Psoas muscle (tissue), 8 donors: ENCODE results near the gene LUC7L3. TPM values are rescaled to one million over a fixed set of nuclear protein-coding genes. Genes with fewer than 3 reads are reported as not detected.

Experiments used
- ATAC-seq, 4 donors: fragments of 200-7000 bp; cut with Tn5 transposase; one replicate each; pipeline ENCODE4 v1.9.1; 2020; ENCODE audit warnings: moderate library complexity in 3 of 4, mild to moderate bottlenecking in 2 of 4
- DNase-seq, 2 donors: peaks; one replicate each; pipeline ENCODE4 v3.0.0-alpha.2; 2020
- H3K27ac ChIP-seq: fragments of 200-600 bp; one replicate; pipeline ENCODE4 v1.8.0; 2022
- H3K27me3 ChIP-seq, 3 donors: fragments of 200-600 bp in 1 of 3; one replicate each; pipeline versions ENCODE4 v1.6.1 to v1.8.0; 2013 to 2022; ENCODE audit warnings: low read length in 2 of 3, mild to moderate bottlenecking in 2 of 3, moderate library complexity in 1 of 3; ENCODE audit not compliant: insufficient read depth in 3 of 3
- H3K36me3 ChIP-seq, 2 donors: fragments of 200-600 bp in 1 of 2; one replicate each; pipeline versions ENCODE4 v1.6.1 to v1.8.0; 2013 to 2022; ENCODE audit warnings: low read depth in 1 of 2, mild to moderate bottlenecking in 1 of 2, moderate library complexity in 1 of 2; ENCODE audit not compliant: insufficient read depth in 1 of 2
- H3K4me1 ChIP-seq: fragments of 200-600 bp; one replicate; pipeline ENCODE4 v1.8.0; 2022
- H3K4me3 ChIP-seq: fragments of 200-600 bp; one replicate; pipeline ENCODE4 v1.8.0; 2022; ENCODE audit warnings: mild to moderate bottlenecking
- H3K9me3 ChIP-seq: fragments of 200-600 bp; one replicate; pipeline ENCODE4 v1.8.0; 2022
- WGBS, 3 donors: extraction: QIAGEN DNeasy Blood & Tissue Kit; methylation state at CpG; one replicate each; pipeline versions ENCODE4 v1.1.6 to v1.1.7; 2013; 5-methylcytosine and 5-hydroxymethylcytosine counted together
- intact Hi-C, 2 donors: fragments of 100-400 bp; cut with DNase I; formaldehyde crosslinking; loops; one replicate each; pipeline versions ENCODE4 v1.11.0 to v1.14.2; 2022
- polyA plus RNA-seq, 3 donors: library from polyadenylated mRNA; stranded (reverse); fragments of 200-250 nt; gene quantifications; one replicate each; pipeline ENCODE4 v1.2.3, GENCODE V29; 2013
- total RNA-seq, 4 donors: library from RNA; stranded (reverse); fragmentation: NEBNext Ultra II Directional in 2 of 4; extraction: Animal tissue kit (Norgen Biotek cat#: 25700) in 2 of 4; gene quantifications; one replicate each; pipeline versions ENCODE4 v1.2.1 to v1.2.4, GENCODE V29; 2021 to 2023
- TF ChIP-seq, protein P1 (sequence below): fragments of 200-600 bp; IDR thresholded peaks from one replicate; pipeline ENCODE4 v1.8.0; 2022; ENCODE audit warnings: antibody characterized with exemption
- donor health status: healthy with polysubstance abuse.
- donor health status: DM: no; HTN: no; CAD: no; lungs with moderate emphysema.
- donor health status: Bipolar disorder and iron deficiency.
- donor health status: healthy.
- donor health status: DM: yes; HTN: yes; CAD: no.
- donor health status: DM: no; HTN: no; CAD: no.
- donor health status: DM: no; HTN: no; CAD: no.
- donor health status: DM: yes; HTN: yes; CAD: no.

LUC7L3 gene
- total and polyA plus RNA-seq, 7 donors = 25.4 to 108 (median 49.2) TPM

DNA sequence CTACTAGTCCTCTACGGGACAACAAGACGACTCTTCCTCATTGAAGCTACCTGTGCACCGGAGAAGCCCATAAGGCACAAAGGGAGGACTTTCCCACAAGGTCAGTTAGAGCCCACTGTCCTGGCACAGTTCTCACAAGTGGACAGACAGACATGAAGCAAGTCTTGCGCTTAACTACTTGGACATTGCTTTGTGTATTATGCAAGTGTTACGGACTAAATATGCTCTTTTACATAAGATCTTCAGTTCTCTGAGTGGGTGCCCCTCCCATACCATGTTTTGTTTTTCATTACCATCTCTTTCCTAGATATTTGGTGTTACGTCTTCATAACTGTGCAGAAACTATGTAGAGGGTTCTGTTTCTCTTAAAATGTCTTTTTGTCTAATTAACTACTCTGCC lies 29.8 kb downstream of the LUC7L3 start:
- 88 to 89% (median 89%) methylated on average over 6 of the region's 6 CpGs for WGBS, 3 donors
- Histone ChIP-seq H3K27ac (no peak overlapping the region), H3K27me3 (no peaks in the 10 kb centered on the region), H3K4me1 (no peaks in the 10 kb centered on the region), H3K36me3 (peaks cover 7 to 100% of the 10 kb centered on the region in 2 donors), H3K4me3 (no peak overlapping the region), H3K9me3 (no peaks in the 10 kb centered on the region)
- TF ChIP-seq, protein P1, sequence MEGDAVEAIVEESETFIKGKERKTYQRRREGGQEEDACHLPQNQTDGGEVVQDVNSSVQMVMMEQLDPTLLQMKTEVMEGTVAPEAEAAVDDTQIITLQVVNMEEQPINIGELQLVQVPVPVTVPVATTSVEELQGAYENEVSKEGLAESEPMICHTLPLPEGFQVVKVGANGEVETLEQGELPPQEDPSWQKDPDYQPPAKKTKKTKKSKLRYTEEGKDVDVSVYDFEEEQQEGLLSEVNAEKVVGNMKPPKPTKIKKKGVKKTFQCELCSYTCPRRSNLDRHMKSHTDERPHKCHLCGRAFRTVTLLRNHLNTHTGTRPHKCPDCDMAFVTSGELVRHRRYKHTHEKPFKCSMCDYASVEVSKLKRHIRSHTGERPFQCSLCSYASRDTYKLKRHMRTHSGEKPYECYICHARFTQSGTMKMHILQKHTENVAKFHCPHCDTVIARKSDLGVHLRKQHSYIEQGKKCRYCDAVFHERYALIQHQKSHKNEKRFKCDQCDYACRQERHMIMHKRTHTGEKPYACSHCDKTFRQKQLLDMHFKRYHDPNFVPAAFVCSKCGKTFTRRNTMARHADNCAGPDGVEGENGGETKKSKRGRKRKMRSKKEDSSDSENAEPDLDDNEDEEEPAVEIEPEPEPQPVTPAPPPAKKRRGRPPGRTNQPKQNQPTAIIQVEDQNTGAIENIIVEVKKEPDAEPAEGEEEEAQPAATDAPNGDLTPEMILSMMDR = no peak
- intact Hi-C loops = no loop called here
- peak in 2 of 4 donors; percentile 8 to 34 for ATAC-seq
- no peak for DNase-seq

DNA sequence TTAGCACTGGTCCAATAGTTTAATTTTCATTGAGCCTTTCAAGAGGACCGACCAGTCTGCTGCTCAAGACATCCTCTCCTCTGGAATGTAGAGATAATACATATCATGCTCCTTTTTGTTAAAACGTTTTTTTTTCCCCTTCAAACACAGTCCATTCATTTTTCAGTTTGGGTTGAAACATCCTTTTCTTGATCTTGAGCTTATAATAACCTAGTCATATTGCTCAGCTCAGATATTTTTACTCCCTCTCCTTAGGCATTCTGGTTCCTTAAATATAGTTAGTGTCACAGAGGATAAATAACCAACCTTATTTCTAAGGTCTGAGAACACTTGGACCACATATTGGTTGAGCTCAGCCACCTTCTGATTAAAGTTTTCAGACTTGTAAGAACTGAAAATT lies 35.1 kb downstream of the LUC7L3 start:
- TF ChIP-seq, protein P1 = no peak
- no peak for ATAC-seq
- WGBS, 3 donors = 61 to 72% (median 70%) methylated on average over 2 of the region's 2 CpGs
- Histone ChIP-seq H3K27me3 (no peaks in the 10 kb centered on the region), H3K9me3 (no peaks in the 10 kb centered on the region), H3K27ac (no peak overlapping the region), H3K36me3 (peaks cover 4 to 70% of the 10 kb centered on the region in 2 donors), H3K4me3 (no peak overlapping the region), H3K4me1 (no peaks in the 10 kb centered on the region)
- no peak for DNase-seq
- intact Hi-C loops = loop anchor here (10.0 kb wide), 2 partner anchors 220 to 230 kb away; no protein-coding TSS in a partner anchor

DNA sequence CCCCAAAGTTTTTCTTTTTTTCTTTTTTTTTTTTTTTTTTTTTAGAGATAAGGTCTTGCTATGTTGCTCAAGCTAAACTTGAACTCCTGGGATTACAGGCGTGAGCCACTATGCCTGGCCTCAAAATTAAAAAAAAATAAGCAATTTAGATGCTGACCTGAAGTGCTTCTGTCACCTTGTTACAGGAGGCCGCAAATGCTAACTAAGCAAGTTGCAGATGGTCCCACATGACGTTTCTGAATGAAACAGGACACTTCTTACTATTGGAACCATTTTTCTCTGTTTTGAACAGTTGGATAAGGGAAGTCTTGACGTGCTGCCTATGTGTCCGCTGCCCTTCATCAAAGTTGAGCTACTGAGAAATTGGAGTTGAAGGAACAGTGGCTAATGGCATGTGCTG lies 39.1 kb downstream of the LUC7L3 start:
- Histone ChIP-seq H3K27me3 (no peaks in the 10 kb centered on the region), H3K36me3 (peaks cover 0 to 30% of the 10 kb centered on the region in 2 donors), H3K4me3 (no peak overlapping the region), H3K27ac (no peak overlapping the region), H3K4me1 (no peaks in the 10 kb centered on the region), H3K9me3 (no peaks in the 10 kb centered on the region)
- DNase-seq = no peak
- TF ChIP-seq, protein P1 = no peak
- intact Hi-C loops = loop anchor here (10.0 kb wide), 2 partner anchors 216 to 226 kb away; no protein-coding TSS in a partner anchor
- peak in 1 of 4 donors; percentile 16 for ATAC-seq
- WGBS, 3 donors = 48 to 57% (median 53%) methylated on average over 5 of the region's 5 CpGs

DNA sequence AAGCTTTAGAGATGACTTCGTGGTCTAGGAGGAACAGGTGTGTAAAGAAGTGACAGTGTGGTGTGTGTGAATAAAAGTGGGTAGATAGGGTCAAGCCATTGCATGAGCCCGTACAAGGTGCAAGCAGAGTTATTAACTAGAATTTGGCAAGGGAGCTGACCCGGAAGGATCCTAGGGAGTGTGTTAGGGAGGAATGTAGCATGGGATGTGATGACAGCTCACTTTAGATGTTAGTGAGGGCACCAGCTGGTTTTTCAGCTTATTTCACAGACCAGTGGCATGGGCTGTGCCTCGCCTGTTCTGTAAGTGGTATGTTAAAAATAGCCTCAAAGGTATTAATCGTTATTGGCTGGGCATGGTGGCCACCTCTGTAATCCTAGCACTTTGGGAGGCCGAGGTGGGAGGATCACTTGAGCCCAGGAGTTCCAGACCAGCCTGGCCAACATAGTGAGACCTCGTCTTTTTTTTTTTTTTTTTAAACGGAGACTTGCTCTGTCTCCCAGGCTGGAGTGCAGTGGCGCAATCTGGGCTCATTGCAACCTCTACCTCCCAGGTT lies 39.7 kb downstream of the LUC7L3 start:
- TF ChIP-seq, protein P1 = no peak
- intact Hi-C loops = loop anchor here (10.0 kb wide), 2 partner anchors 216 to 226 kb away; no protein-coding TSS in a partner anchor
- H3K27ac ChIP-seq = no peak overlapping the region
- no peak overlapping the region for H3K4me3 ChIP-seq
- H3K36me3 ChIP-seq = peaks cover 0 to 24% of the 10 kb centered on the region in 2 donors
- no peaks in the 10 kb centered on the region for H3K27me3 ChIP-seq
- peak in 3 of 4 donors; percentile 10 to 12 (median 10) for ATAC-seq
- WGBS, 3 donors = 48 to 63% (median 55%) methylated on average over 9 of the region's 9 CpGs
- H3K4me1 ChIP-seq = no peaks in the 10 kb centered on the region
- DNase-seq = no peak
- H3K9me3 ChIP-seq = no peaks in the 10 kb centered on the region

DNA sequence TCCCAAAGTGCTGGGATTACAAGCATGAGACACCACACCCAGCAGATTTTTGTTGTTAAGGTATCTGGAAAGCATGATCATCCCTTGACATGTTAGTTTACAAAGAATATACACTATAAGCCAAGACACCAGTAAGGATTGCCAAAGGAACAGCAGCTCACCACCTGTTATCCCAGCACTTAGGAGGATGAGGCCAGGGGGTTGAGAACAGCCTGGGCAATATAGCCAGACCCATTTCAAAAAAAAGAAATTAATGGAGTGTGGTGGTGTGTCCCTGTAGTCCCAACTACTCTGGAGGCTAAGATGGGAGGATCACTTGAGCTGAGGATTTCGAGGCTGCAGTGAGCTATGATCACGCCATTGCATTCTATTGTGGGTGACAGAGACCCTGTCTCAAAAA lies 42.8 kb downstream of the LUC7L3 start:
- no peak for DNase-seq
- WGBS, 3 donors = 84 to 96% (median 86%) methylated on average over 2 of the region's 2 CpGs

More for the DNA sequence above, 42.8 kb downstream of the LUC7L3 start:
- TF ChIP-seq, protein P1 = no peak
- Histone ChIP-seq H3K4me3 (no peak overlapping the region), H3K9me3 (no peaks in the 10 kb centered on the region), H3K4me1 (no peaks in the 10 kb centered on the region), H3K27ac (no peak overlapping the region), H3K36me3 (no peaks in the 10 kb centered on the region), H3K27me3 (no peaks in the 10 kb centered on the region)
- no peak for ATAC-seq
- intact Hi-C loops = no loop called here
